ENCODE data around the gene NTPCR.

The NTPCR gene

DNA sequence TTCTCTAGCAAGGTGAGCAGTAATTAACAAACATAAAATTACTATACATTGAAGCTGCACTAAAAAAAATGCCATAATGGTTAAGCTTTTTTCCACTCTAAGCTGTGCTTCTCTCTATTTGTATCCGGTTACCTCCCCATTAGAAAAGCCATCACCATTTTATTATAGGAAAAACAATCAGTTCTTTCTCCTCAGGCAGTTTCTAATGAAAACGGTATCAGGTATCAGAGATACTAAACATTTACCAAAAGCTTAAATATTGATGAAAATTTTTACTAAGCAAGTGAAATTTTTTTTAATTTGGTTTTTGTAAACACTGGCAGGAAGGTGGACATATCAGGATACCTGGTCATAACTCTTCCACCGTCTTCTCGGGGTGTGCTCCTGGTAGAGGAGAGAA lies 14.2 kb downstream of the NTPCR start:
- no peak for DNase-seq

DNA sequence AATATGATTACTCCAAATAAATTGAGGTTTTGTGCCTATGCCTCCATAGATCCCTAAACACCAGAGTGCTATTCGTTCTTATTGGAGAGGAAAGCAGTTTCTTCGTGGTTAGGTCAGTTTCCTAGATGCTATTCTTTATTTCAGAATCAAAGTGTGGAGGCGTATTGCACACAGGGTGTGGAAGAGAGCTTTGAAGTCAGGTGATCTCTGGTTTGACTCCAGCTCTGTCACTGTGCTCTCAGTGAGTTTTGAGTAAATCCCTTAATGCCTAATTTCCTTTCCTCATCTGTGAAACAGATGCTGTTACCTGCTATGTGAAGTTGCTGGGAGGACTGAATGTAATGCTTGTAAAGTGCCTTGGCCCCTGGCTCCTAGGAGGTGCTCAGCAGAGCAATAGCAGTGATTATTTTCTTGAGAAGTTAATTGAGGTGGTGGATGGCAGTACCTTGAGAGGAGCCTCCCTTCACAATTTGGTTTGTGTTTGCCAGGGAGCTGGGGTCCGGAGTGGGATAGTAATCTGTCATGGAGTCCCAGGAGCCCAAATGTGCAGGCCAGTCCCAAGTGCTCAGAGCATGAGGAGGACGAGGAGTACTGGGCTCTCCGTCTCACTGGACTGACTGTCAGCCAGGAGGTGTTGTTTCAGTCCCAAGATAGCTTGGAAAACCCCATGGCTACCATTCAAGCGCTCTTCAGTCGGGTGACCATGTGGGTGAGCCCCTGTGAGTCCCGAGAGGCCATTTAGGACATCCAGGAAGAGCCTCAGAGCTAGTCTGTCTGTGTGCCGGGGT lies 14.9 kb downstream of the NTPCR start:
- no peak for DNase-seq

DNA sequence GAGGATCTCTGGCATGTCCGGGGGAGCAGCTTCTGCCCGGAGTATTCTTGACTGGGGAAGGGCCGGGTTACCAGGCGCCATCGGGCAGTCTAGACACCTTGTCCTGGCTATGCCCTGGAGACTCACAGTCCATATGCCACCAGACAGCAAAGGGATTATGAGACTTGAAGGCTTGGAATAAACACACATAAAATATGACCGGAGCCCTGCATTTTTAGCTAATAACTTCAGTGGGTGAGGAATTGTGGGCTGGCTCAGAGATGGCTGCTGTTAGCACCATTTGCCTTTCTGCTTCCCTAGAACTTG lies 15.5 kb downstream of the NTPCR start:
- no peak for DNase-seq

DNA sequence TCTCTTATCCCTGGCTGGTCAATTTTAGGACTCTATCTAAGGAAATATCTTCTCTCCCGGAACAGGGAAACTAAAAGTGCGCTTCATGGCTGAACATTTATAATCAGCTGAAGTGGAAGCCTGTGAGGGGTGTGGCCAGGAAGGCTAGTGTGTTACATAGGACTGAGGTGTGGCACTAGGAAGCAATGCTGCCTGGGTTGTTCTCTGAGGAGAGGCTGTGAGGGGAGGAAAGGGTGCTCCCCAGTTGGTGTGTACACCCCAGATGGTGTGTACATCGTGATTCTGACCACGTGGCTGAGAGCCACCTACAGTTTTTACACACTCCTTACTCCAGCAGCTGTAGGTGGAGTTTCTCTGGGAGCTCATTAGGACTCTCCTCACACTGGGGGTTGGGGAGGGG lies 16.3 kb downstream of the NTPCR start:
- DNase-seq, result no peak

DNA sequence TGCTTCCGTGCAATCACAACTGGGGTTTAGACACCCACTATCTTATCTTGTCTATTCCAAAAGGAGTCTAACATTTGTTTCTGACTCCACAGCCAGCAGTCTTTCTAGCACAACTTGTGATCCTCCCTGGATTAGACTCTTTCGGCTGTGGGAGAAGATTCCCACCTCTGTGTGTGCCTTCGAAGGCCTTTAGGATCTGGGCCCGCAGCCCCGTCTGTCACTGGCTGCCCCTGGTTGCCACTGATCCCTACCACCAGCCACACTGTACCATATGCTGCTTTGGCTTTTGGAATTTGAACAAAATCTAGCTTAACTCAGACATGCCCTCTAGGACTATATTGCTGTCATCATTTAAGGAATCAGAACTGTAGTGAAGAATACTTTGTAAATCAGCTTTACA lies 18.0 kb downstream of the NTPCR start:
- no peak for DNase-seq

DNA sequence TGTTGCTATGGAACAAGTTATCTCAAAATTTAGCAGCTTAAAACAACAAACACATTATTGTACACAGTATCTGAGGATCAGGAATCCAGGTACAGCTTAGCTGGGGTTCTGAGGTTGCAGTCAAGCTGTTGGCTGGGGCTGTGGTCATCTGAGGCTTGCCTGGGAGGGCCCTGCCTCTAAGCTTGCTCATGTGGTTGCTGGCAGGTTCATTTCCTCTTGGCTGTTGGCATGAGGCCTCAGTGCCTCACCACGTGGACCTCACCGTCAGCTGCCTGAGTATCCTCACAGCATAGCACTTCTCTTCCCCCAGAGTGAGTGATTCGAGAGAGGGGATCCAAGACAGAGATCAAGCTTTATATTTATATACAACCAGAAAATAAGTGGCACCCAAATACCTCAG lies 18.6 kb downstream of the NTPCR start:
- peak; percentile 30 for DNase-seq

DNA sequence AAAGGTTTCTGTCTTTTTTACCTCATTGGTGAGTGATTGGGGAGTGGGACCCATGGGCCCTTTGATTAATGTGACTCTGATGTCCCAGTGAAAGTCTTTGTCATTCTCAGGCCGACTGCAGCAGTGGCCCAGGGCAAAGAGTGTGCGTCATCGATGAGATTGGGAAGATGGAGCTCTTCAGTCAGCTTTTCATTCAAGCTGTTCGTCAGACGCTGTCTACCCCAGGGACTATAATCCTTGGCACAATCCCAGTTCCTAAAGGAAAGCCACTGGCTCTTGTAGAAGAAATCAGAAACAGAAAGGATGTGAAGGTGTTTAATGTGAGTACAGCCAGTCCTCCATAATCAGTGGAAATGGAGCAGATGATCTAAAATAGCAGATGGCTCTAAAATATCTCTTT lies 19.4 kb downstream of the NTPCR start:
- no peak for DNase-seq

DNA sequence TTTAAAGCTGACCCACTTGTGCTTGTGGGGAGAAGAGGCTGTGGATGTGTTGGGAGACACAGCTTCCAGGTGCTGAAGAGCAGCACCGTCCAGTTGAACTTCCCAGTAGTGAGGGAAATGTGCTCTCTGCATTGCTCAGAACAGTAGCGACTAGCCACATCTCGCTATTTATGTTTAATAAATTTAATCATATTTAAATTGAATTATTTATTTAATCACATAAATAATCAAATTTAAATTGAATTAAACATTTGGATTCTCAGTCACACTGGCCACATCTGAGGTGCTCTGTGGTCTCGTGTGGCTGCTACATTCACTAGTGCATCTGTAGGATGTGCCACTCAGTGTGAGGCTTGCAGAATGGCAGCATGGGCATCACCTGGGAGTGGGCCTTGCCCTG lies 20.1 kb downstream of the NTPCR start:
- no peak for DNase-seq

DNA sequence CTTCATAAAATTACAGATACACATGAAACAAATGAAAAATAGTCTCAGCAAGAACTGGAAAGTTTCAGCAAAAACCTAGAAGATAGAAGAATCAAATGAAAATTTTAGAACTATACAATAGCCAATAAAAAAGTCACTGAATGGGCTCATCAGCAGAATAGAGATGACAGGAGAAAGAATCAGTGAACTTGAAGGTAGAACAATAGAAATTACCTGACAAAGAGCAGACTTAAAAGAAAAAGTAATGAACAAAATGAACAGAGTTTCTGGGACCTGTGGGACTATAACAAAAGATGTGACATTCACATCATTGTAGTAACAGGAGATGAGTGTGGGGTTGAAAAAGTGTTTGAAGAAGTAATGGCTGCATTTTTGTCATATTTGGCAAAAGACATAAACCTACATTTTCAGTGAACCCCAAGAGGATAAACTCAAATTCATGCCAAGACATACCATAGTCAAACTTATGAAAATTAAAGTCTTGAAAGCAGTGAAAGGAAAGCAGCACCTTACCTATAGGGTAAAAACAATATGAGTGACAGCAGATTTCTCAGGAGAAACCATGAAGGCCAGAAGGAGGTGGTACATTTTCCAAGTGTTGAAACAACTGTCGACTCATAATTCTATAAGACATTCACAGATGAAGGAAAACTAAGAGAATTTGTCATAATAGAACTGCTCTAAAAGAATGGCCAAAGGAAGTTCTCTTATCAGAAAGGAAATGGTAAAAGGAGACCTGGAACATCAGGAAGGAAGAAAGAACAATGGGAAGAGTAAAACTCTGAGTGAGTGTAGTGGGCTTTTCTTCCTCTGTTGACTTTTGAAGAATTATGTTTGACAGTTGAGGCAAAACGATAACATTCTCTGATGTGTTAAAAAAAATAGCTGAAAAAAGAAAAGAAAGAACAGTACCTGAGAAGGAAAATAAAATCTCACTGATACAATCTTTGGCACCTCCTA lies 23.5 kb downstream of the NTPCR start:
- DNase-seq, result no peak

DNA sequence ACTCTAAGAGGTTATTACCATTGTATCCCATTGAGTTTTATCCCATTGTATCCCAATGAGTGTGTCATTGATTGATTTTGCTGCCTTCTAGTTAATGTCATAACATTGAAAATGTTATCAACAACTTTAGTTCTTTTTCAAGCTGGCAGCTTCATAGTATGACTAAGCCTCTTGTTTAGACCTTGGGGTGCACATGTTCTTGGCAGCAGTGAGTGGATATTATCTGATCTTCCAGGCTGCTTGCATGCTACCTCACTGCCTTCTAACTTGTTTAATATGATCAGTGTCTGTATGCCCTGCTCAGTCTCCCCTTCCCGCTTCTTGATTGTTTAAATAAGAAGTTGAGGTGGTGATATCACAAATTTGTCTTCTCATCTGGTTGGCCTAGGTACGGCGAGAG lies 24.6 kb downstream of the NTPCR start:
- no peak for DNase-seq

DNA sequence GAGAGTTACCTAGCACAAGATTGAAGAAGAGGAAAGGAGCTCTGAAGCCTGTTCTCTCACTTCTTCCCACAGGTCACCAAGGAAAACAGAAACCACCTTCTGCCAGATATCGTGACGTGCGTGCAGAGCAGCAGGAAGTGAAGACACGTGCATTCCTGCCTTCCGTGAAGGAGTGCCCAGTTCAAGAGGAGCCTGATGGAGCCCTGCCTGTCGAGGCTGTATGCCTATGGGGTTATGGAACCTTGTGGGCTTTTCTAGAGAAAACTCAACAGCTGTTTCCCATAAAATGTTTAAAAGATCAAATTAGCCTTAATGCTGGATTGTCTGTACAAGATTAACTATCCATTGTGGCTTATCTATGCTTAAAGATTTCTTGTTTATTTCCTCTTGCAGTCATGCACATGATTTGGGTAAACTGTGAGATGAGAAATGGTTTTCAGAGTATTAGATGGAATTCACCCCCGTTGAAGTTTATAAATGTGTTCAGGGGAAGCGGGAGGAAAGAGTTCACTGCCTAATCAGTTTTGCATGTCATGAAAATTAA lies 27.8 kb downstream of the NTPCR start:
- peak; percentile 8 for DNase-seq

DNA sequence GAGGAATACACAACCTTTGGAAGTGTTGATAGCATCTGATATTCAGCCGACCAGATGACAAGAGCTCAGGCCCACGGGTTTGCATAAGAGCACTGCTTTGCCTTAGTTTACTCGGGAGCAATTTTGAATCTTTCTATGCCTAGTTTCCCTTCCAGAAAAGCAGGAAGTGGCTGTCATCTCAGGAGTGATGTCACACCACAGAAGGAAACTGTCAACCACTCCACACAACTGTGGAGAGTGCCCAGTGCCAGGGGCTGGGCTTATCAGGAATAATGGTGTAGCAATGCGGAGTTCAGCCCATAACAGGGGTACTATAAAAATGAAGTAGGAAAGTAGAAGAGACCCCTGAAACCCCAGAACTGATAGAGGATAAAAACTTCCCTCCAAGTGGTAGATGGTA lies 28.4 kb downstream of the NTPCR start:
- DNase-seq, result no peak

DNA sequence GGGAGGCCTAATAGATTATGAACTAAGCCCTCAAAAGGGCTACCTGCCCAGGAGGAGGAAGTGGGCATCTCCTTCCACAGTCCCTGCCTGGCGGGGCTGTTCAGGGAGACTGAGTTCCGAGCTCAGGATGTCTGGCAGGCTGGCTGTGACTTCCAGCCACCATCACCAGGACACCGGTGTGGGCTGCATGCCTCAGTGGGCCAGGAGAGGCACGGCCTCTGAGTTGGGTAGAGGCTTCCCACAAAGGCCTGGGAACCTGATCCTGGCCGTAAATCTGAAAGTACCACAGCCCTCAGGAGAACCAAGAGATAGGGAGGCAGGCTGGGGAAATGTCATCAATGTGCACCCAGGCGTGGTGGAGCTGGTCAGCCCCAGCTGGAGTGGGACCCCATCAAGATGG lies 29.1 kb downstream of the NTPCR start:
- DNase-seq, result no peak

DNA sequence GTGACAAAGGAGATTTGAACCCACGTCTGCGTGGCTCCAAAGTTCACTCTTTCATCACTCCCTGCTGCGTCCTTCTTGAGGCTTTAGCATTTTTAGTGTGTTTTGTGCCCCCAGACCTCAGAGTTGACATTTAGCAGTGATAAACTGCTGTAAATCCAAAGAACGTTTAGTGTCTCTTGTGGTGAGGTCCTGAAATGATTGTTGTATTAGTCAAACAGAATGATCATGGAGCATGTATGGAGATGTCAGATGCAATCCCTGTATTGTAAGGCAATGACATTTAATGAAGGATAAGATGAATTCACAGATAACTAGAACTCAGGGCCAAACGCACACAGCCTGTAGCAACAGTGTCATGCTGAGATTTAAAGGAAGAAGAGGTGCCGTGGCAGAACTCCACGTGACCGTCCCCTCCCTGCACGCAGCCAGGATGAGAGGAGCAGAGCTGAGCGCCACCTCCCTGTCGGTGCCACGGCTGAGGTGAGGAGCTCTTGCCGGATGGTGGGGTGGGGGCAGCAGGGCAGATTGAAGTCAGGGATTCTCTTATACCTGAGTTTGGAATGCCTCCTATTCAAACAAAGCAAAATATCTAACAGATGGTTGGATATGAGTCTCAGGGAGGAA lies 30.1 kb downstream of the NTPCR start:
- no peak for DNase-seq

DNA sequence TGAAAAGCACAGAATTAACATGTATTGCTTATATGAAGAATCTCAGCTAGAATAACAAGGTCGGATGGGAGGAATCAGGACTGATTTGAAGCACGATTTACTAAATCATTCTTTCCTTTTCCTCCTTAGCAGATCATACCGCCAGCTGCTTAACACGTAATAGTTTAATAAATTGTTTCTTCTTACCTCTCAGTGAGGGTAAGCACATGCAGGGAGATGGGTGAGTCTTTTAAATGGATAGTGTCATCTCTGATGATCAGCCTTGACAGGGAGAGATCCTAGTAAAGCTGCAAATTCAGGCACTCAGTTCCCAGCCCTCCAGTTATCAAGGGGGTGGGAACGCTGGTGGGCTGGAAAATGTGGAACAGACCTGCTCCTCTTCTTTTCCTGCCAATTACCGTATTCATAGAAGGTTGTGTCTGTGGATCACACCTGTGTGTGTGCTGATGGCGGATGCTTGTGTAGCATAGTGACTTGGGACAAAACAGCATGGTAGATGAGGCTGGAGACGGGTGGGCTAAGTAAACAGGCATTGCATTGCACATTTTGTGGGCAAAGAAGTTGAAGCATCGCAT lies 30.7 kb downstream of the NTPCR start:
- DNase-seq, result no peak

DNA sequence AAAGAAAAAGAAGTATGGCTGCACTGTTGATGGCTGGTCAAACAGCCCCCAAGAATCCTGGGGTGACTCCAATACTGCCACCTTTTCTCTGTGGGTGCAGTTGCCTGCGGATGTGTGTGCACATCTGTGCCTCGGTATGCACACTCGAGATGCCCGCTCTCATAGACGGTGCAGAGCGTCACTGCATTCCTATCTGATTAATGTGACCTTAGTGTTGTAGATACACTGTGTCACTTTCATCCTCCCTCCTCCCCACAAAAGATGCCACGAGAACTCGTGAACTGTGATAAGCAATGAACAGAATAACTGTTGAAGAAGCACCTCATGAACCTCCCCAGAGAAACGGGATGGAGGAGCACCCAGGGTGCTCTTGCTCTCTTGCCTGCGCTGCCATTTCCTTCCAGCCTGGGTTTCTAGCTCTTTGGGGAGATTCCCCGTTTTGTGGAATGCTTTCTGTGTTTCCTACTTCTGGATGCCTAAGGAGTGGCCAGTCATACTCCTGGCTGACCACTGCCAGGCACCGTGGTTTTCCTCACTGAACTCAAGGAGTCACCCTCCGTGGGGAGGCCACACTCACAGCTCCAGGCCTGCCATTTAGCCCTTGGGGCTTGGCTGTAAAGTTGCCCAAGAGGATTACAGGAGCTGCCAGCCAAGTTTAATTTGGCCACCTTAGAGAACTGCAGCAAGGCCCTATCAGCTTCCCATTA lies 32.0 kb downstream of the NTPCR start:
- no peak for DNase-seq

DNA sequence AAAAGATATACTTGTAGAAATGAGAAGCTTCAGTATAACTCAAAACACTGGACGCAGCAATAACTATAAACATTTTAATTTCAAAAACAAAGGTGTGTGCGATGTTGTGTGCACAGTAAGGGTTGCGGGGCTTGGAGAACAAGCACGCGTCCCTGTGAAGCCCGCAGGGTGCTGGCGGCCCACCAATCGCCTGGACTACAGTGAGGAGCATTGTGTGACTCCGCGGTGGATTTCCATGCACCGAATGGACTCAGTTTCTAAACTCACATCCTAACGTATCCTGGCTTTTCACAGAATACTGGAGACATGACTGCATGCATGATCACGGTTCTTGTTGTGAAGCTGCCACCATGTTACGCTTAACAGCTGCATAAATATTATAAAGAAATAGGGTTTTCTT lies 33.0 kb downstream of the NTPCR start:
- no peak for DNase-seq

DNA sequence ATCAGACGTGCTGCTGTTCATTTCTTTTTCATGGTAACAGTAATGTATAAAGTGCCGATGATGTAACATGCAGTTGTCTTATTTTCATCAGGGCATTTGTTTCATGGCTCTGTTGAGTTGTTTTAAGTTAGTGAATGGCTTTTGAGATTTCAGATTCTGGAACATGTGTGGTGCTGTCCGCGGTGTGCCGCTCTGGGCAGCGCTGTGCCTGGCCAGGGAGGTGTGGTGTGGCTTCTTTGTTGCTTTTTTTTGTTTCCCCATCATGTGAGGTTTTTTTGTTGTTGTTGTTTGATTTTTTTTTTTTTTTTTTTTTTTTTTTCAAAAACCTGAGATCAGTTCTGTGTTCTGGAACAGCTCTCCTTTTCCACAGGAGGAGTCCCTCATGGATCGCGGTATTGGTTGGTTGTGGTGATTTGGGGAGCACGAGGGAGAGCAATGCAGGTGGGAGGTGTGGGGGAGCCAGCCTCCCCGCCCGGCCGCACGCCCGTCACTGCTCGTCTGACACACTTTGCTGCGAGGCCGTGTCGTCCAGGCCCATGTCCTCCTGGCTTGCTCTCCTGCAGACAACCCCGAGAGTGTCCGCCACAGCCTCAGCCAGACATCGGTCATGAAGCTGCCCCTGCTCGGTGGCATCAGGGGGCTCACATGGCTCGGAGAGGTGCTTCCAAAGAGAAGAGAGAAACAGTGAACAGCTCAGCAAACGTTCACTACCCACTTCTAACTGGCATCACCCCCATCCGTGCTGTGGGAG lies 33.6 kb downstream of the NTPCR start:
- DNase-seq, result no peak

DNA sequence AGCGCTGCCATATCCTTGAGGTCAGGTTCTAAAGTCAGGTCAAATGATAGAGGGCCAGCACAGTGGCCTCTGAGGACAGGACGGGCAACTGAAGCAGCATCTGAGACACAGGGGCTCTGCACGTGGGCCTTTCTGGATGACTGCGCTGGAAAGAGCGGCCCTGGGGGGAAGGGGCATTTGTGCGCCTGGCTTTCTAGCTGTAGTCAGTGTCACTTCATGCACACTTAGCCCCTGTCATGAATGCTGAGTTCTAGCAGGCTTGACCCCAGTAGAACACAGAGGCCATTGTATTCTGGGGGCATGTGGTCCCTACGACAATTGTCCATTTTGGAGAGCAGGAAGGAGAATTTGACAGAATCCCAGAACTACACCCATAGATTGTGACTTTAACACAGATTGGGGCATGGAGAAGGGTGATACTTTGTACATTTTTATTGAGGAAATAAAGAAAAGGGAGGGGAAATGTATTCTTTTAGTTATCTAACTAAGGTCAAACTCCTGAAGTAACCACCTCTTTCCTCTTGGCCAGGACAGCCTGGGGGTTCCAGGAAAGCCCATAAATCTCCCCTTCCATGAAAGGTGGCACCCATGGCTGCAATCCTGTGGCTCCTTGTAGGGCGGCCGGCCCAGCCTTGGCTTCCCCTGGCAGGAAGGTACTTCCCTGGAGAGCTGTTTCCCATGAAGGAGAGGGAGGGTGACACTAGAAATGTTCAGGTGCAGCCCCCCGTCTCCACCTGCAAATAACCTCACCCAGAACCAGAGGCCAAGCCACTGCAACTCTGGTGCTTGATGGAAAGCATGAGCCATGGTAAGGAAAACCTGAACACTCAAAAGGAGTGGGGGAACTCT lies 34.4 kb downstream of the NTPCR start:
- DNase-seq, result no peak

DNA sequence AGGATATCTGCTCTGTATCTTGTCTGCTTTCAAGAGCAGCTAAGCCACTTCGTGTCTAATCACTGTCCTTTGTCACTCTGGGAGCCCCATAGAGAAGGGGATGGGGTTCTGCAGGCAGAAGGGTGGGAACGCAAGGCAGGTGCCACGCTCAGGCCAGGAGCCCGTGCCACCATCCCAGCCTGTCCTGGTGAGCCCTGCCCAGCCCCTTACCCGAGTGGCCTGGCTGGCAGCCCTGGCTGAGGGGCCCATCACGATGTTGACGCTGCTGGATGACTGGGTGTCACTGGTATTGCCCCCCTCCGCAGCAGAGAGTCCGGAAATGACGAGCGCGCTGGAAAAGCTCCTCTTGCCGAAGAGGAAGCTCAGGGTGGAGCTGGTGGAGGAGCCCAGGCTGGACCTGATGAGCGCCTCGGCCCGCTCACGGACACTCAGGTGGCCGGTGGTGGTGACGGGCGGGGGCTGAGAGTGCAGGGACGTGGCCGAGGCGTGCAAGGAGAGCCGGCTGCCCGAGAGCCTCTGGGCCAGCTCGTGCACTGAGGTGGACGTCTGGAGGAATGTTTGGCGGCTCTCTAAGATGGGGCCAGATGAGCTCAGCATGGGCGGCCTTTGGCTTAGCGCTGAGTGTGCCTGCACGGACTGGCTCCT lies 35.6 kb downstream of the NTPCR start:
- no peak for DNase-seq
